ENCODE measurements around the gene AVPR1B.
A peak's percentile ranks its signal among the peaks of the same experiment; 100 is the strongest.

- no peak for TF ChIP-seq GMEB1 (CRISPR knock-in tag; IDR thresholded peaks at IDR 0.05; ENCODE audit: borderline replicate concordance)
- peak; percentile 60 for TF ChIP-seq CTCF (CRISPR knock-in tag; IDR thresholded peaks at IDR 0.05)
- no peak for TF ChIP-seq ZFP36 (IDR thresholded peaks at IDR 0.05; ENCODE audit: borderline replicate concordance, low read depth, low read length, partially characterized antibody)
- no peak for TF ChIP-seq ETV6 (CRISPR knock-in tag; conservative IDR thresholded peaks at IDR 0.05)
- no peak for TF ChIP-seq TEF (CRISPR knock-in tag; IDR thresholded peaks at IDR 0.05)
- TF ChIP-seq ZNF10 (CRISPR knock-in tag; IDR thresholded peaks at IDR 0.05; ENCODE audit: borderline replicate concordance, low read depth), result no peak
- no peak for TF ChIP-seq TOE1 (CRISPR knock-in tag; IDR thresholded peaks at IDR 0.05)
- TF ChIP-seq GTF2F1 (IDR thresholded peaks at IDR 0.05; ENCODE audit: low read length), result no peak
- no peak for TF ChIP-seq ZZZ3 (CRISPR knock-in tag; IDR thresholded peaks at IDR 0.05; ENCODE audit: borderline replicate concordance)
- no peak for TF ChIP-seq GABPA (IDR thresholded peaks at IDR 0.05; ENCODE audit: low read depth, low read length)
- no peak for TF ChIP-seq GABPA (CRISPR knock-in tag; IDR thresholded peaks at IDR 0.05; ENCODE audit: low read depth)
- no peak for TF ChIP-seq MATR3 (CRISPR knock-in tag; IDR thresholded peaks at IDR 0.05)
- TF ChIP-seq AFF4 (CRISPR knock-in tag; IDR thresholded peaks at IDR 0.05), result no peak
- no peak for TF ChIP-seq ZNF136 (CRISPR knock-in tag; IDR thresholded peaks at IDR 0.05; ENCODE audit: low read depth)
- TF ChIP-seq MAZ (IDR thresholded peaks at IDR 0.05; ENCODE audit: borderline replicate concordance, low read depth, low read length), result no peak
- no peak for TF ChIP-seq MAZ (CRISPR knock-in tag; IDR thresholded peaks at IDR 0.05; ENCODE audit: low read depth)
Observed at GRCh38 chr1:206117151-206117948, at the start of gene AVPR1B.
